Endodermal cell (in vitro differentiated cells): ENCODE data around the gene MOSMO. TPM values are rescaled to one million over a fixed set of nuclear protein-coding genes. Genes with fewer than 3 reads are reported as not detected.

Source experiments
- DNase-seq: peaks from one replicate; pipeline ENCODE4 v3.0.0-alpha.2; 2017
- H3K27ac ChIP-seq: 2 replicates; pipeline ENCODE4 v1.5.1; 2013; ENCODE audit warnings: mild to moderate bottlenecking, low read depth, low read length, moderate library complexity
- H3K27me3 ChIP-seq: 2 replicates; pipeline ENCODE4 v1.6.1; 2013; ENCODE audit warnings: mild to moderate bottlenecking, low read length, moderate library complexity; ENCODE audit not compliant: insufficient read depth, control insufficient read depth, poor library complexity, severe bottlenecking
- H3K36me3 ChIP-seq: 2 replicates; pipeline ENCODE4 v1.7.0; 2013; ENCODE audit warnings: mild to moderate bottlenecking, low read length, moderate library complexity; ENCODE audit not compliant: control insufficient read depth, insufficient read depth
- H3K4me1 ChIP-seq: one replicate; pipeline ENCODE4 v1.7.0; 2013; ENCODE audit warnings: low read length; ENCODE audit not compliant: control insufficient read depth, insufficient read depth
- H3K4me3 ChIP-seq: 2 replicates; pipeline ENCODE4 v1.5.1; 2013; ENCODE audit warnings: mild to moderate bottlenecking, low read length, moderate library complexity
- H3K9ac ChIP-seq: 2 replicates; pipeline ENCODE4 v1.6.1; 2013; ENCODE audit warnings: mild to moderate bottlenecking, low read length, moderate library complexity; ENCODE audit not compliant: poor library complexity, severe bottlenecking; ENCODE audit errors: extremely low read depth
- H3K9me3 ChIP-seq: 2 replicates; pipeline ENCODE4 v1.6.1; 2013; ENCODE audit warnings: mild to moderate bottlenecking, low read length, moderate library complexity; ENCODE audit not compliant: control insufficient read depth
- H3K27ac Mint-ChIP-seq: 2 replicates; pipeline ENCODE4 v1.8.0; 2020; ENCODE audit warnings: mixed read lengths
- H3K27me3 Mint-ChIP-seq: 2 replicates; pipeline ENCODE4 v1.8.0; 2021; ENCODE audit warnings: mild to moderate bottlenecking, mixed read lengths; ENCODE audit not compliant: insufficient read depth
- H3K36me3 Mint-ChIP-seq: 2 replicates; pipeline ENCODE4 v1.8.0; 2020; ENCODE audit warnings: low read depth, mixed read lengths
- H3K4me1 Mint-ChIP-seq: 2 replicates; pipeline ENCODE4 v1.8.0; 2020; ENCODE audit warnings: mixed read lengths
- H3K4me3 Mint-ChIP-seq: 2 replicates; pipeline ENCODE4 v1.8.0; 2020; ENCODE audit warnings: mild to moderate bottlenecking, moderate library complexity, mixed read lengths
- H3K9me3 Mint-ChIP-seq: 2 replicates; pipeline ENCODE4 v1.8.0; 2020; ENCODE audit warnings: mild to moderate bottlenecking, mixed read lengths
- CTCF ChIP-seq: fragments of 200-600 bp; sonication (generic); conservative IDR thresholded peaks from 2 replicates; pipeline ENCODE4 v1.5.0; 2021; ENCODE audit warnings: antibody characterized with exemption, mild to moderate bottlenecking
- WGBS, 2 experiments: methylation state at CpG; one replicate each; pipeline versions ENCODE4 v1.1.5 to v1.1.7; 2013; ENCODE audit warnings: missing lambda C conversion rate in 2 of 2, mixed read lengths in 1 of 2; ENCODE audit not compliant: insufficient coverage in 1 of 2, insufficient read length in 1 of 2; 5-methylcytosine and 5-hydroxymethylcytosine counted together
- total RNA-seq, 2 donors: library from RNA; stranded (reverse); fragmentation: NEBNext Ultra II Directional in 1 of 2; extraction: Animal tissue kit (Norgen Biotek cat#: 25700) in 1 of 2; gene quantifications; 2 replicates in 1 of 2; 3 replicates in 1 of 2; pipeline ENCODE4 v1.2.1, GENCODE V29; 2021

MOSMO gene
- total RNA-seq, 2 donors from 2014 or later, result 12.6 to 14.7 TPM

GRCh38 chr16:22091721-22092120 is 83.8 kb downstream of the MOSMO start:
- TF ChIP-seq CTCF, result no peak
- WGBS, 2 experiments, result 85 to 93% methylated on average over 3 of the region's 3 CpGs
- no peak for DNase-seq
- peak overlapping the region; percentile 48 for H3K9ac ChIP-seq
- Mint-ChIP-seq H3K27me3 (no peaks in the 10 kb centered on the region), H3K4me1 (peaks cover 15% of the 10 kb centered on the region), H3K4me3 (no peak overlapping the region), H3K9me3 (no peaks in the 10 kb centered on the region), H3K27ac (peak overlapping the region; percentile 79), H3K36me3 (no peaks in the 10 kb centered on the region)
- H3K4me3 ChIP-seq, result peak overlapping the region; percentile 31
- H3K36me3 ChIP-seq, result no peaks in the 10 kb centered on the region
- H3K4me1 ChIP-seq, result peaks cover 5% of the 10 kb centered on the region
- no peaks in the 10 kb centered on the region for H3K9me3 ChIP-seq
- peak overlapping the region; percentile 0 for H3K27ac ChIP-seq
- no peaks in the 10 kb centered on the region for H3K27me3 ChIP-seq

- peak within 1 kb of the TSS; percentile 79 for H3K27ac Mint-ChIP-seq
- no peaks in the 10 kb centered on the region for H3K9me3 ChIP-seq
- H3K36me3 Mint-ChIP-seq, result no peaks in the 10 kb centered on the region
- TF ChIP-seq CTCF, result no peak
- WGBS, 2 experiments, result 63 to 78% methylated on average over 5 to 9 of the region's 9 CpGs
- H3K36me3 ChIP-seq, result no peaks in the 10 kb centered on the region
- H3K9me3 Mint-ChIP-seq, result no peaks in the 10 kb centered on the region
- no peak within 1 kb of the TSS for H3K4me3 Mint-ChIP-seq
- DNase-seq, result peak; percentile 90
- peak within 1 kb of the TSS; percentile 31 for H3K4me3 ChIP-seq
- H3K9ac ChIP-seq, result peak within 1 kb of the TSS; percentile 48
- H3K27ac ChIP-seq, result peak within 1 kb of the TSS; percentile 0
- no peaks in the 10 kb centered on the region for H3K27me3 Mint-ChIP-seq
- H3K4me1 Mint-ChIP-seq, result peaks cover 15% of the 10 kb centered on the region
- H3K27me3 ChIP-seq, result no peaks in the 10 kb centered on the region
- H3K4me1 ChIP-seq, result peaks cover 5% of the 10 kb centered on the region
Measured at GRCh38 chr16:22092143-22092933, 84.4 kb downstream of the MOSMO start, which contains the start of gene VWA3A. VWA3A (plus strand) TSS chr16:22092541; CDS start chr16:22092638, 97 bp downstream.

- Mint-ChIP-seq H3K36me3 (no peaks in the 10 kb centered on the region), H3K9me3 (no peaks in the 10 kb centered on the region), H3K27ac (no peak overlapping the region), H3K4me3 (no peak overlapping the region), H3K4me1 (peaks cover 15% of the 10 kb centered on the region), H3K27me3 (peaks cover 3% of the 10 kb centered on the region)
- WGBS, 2 experiments, result 98 to 100% methylated on average over 1 to 3 of the region's 3 CpGs
- no peak for DNase-seq
- Histone ChIP-seq H3K9me3 (no peaks in the 10 kb centered on the region), H3K27me3 (no peaks in the 10 kb centered on the region), H3K9ac (no peak overlapping the region), H3K4me1 (peaks cover 5% of the 10 kb centered on the region), H3K4me3 (no peak overlapping the region), H3K27ac (no peak overlapping the region), H3K36me3 (no peaks in the 10 kb centered on the region)
- no peak for TF ChIP-seq CTCF
Measured at GRCh38 chr16:22093331-22093730, 85.4 kb downstream of the MOSMO start.
